ENCODE measurements around the gene ITPR2.
"Not testable (repeated sequence)": the region's sequence is repeated elsewhere in the genome, so short reads cannot be mapped to it uniquely, and the experiment has no call there.

ITPR2 gene

DNA sequence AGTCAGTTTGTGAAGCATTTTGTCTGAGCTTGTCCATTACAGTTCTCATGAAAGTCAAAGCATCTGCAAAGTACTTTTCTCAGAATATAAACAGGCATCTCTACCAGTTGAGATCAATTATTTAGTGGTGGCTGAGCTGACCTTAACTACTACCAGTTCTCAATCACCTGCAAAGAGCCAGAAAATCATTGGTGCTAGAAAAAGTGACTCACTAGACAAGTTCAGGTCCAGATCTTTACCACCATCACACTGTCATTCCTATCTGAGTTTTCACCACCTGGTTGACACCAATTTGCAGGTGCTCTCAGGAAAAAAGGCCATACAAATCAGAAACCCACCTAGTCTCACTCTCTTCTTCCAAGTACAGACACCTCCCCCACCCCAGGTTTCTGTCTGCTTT lies 33.3 kb downstream of the ITPR2 start:
- DNase-seq (ENCODE audit: insufficient read length, low spot score) (no peak), FAIRE-seq (peak; percentile 64)
- TF ChIP-seq POLR2A (IDR thresholded peaks at IDR 0.05; ENCODE audit: low read depth, low read length): no peak

GRCh38 chr12:26798640-26799039 lies 34.4 kb downstream of the ITPR2 start:
- TF ChIP-seq POLR2A (IDR thresholded peaks at IDR 0.05; ENCODE audit: low read depth, low read length): no peak
- DNase-seq (ENCODE audit: insufficient read length, low spot score): no peak
- no peak for FAIRE-seq

DNA sequence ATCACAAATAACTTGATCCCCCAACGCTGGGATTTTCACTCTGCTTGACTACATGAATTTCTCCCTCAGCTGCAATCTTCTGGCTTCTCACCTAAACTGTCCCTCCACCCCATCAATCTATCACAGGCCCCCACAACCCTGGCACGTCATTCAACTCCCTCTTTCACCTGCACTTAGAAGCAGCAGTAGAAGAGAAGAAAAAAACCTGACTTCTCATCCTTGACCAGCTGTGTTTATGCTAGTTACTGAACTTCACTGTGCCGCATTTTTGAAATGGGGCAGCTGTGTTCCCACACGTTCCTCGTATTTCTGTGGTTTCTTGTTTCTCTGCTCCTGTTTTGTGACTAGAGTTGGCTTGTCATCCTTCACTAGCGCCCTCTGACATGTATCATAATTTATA lies 35.0 kb downstream of the ITPR2 start:
- no peak for FAIRE-seq
- TF ChIP-seq POLR2A (IDR thresholded peaks at IDR 0.05; ENCODE audit: low read depth, low read length): no peak
- DNase-seq (ENCODE audit: insufficient read length, low spot score): no peak

DNA sequence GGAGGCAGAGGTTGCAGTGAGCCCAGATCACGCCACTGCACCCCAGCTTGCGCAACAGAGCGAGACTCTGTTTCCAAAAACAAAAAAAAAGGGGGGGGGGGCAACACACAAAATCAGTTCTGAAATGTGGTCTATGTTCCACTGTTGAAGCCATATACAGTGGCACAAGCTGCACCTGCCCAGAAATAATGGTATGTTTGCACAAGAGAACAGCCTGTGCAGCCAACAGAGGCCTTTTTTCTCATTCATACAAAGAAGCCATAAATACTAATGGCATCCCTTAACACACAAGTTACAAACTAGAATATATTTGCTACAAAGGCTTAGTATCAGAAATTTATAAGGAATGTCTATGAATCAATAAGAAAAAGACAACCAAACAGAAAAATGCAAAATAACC lies 37.1 kb downstream of the ITPR2 start:
- no peak for TF ChIP-seq POLR2A (IDR thresholded peaks at IDR 0.05; ENCODE audit: low read depth, low read length)
- DNase-seq (ENCODE audit: insufficient read length, low spot score): no peak
- FAIRE-seq: no peak

- no peak for TF ChIP-seq POLR2A (IDR thresholded peaks at IDR 0.05; ENCODE audit: low read depth, low read length)
- peak; percentile 77 for FAIRE-seq
- no peak for DNase-seq (ENCODE audit: insufficient read length, low spot score)
Measured at GRCh38 chr12:26791301-26791791, 41.6 kb downstream of the ITPR2 start.

DNA sequence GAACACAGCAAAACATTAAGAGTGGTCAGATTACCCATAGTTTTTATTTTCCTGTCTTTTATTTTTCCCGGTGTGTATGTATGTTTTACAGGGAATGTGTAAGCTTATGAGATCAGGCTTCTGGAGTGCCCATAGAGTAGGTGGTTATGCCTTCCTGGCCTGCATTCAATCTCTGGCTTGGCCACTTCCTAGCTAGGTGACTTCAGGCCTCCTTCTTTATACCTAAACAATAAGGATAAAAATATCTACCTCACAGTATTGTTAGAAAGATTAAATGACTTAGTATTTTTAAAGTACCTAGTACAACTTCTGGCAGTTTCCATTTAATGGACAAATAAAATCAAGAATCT lies 42.4 kb downstream of the ITPR2 start:
- FAIRE-seq (peak; percentile 36), DNase-seq (ENCODE audit: insufficient read length, low spot score) (no peak)
- TF ChIP-seq POLR2A (IDR thresholded peaks at IDR 0.05; ENCODE audit: low read depth, low read length): no peak

DNA sequence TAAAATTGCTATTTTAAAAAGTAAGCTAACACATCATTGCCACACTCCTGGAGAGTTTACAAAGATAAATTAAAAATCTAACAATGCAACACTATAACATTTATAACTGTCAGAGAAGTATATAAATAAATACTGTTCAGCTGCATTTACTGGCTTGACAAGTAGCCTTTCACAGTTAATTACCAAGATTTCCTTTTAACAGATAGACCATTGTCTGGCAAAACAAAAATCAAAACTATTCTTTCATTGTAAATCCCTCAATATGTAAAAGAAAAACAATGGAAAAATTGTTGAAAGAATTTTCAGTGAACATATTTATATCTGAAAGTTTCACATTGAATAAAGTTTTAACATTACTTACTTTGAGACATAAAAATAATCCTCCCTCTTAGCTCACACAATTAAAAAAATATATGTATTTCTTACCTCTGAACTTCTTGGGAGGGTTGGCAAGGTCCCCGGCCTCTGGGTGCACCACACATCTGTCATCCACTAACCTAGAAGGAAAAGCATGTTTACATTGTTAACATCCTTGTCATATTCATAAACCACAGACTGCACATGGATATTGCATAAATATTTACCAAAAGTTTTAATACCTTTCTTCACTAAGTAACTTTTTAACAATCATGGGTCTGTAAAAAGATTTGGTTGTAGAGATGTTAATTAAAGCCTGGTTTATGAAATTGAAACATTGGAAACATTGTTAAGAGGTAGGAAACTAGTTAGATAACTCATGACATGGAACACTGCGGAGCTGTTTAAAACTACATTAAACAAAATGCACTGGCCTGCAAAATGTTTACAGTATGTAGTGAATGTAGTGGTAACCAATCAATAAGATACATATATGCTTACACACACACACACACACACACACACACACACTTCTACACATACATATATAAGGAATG lies 43.0 kb downstream of the ITPR2 start:
- DNase-seq (ENCODE audit: insufficient read length, low spot score) (peak; percentile 15), FAIRE-seq (peak; percentile 84)
- no peak for TF ChIP-seq POLR2A (IDR thresholded peaks at IDR 0.05; ENCODE audit: low read depth, low read length)

GRCh38 chr12:26786865-26787514 lies 46.0 kb downstream of the ITPR2 start:
- DNase-seq (ENCODE audit: insufficient read length, low spot score) (peak; percentile 41), FAIRE-seq (peak; percentile 95)
- TF ChIP-seq POLR2A (IDR thresholded peaks at IDR 0.05; ENCODE audit: low read depth, low read length): no peak

DNA sequence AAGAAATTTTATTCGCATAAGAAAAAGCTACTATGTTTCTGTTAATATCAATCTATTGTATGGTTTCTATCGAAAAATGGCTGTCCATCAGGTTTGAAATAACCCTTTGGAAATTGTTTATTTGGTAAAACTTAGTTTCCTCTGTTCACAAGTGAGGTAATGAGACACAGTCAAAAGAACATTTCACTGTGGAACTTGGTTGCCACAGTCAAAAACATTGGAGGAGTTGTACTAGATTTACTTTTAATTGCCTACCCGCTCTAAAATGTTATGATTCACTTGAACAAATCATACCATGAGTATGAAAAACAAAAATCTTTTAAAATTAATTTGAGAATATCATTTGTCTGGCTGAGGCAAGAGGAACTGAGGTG lies 46.5 kb downstream of the ITPR2 start:
- FAIRE-seq (no peak), DNase-seq (ENCODE audit: insufficient read length, low spot score) (no peak)
- TF ChIP-seq POLR2A (IDR thresholded peaks at IDR 0.05; ENCODE audit: low read depth, low read length): no peak

DNA sequence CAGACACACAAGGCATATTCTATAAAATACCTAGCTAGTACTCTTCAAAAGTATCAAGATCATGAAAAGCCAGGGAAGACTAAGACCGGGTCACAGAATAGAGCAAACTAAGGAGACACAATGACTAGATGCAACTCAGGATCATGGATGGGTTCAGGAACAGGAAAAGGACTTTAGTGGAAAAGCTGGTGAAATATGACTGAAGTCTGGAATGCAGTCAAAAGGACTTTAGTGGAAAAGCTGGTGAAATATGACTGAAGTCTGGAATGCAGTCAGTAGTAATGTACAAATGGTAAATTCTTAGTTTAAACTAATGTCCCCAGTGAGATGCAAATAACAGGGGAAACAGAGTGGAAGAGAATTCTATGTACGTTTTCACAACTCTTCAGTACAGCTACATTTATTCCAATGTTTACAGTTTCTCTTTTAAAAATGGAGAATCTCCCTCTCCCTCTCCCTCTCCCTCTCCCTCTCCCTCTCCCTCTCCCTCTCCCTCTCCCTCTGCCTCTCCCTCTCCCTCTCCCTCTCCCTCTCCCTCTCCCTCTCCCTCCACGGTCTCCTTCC lies 49.1 kb downstream of the ITPR2 start:
- not testable (repeated sequence) for FAIRE-seq; DNase-seq (ENCODE audit: insufficient read length, low spot score)

DNA sequence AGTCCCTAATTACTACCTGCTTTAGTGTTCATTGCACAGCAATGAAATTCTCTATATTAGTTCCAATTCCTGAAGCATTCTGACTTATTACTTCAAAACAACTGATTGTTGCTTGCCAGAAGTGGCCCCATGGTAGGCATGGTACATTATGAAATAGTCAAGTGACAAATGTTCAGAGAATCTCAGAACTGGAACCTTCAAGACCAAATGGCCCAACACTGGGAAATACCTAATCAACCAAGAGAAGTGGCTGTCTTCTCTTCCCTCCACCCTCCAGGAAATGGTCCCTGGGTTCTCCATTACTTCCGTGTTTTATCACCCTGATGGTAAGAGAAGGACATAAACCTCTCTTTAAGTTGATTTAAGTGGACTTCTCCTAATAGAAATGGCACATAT lies 49.9 kb downstream of the ITPR2 start:
- no peak for FAIRE-seq
- TF ChIP-seq POLR2A (IDR thresholded peaks at IDR 0.05; ENCODE audit: low read depth, low read length): no peak
- no peak for DNase-seq (ENCODE audit: insufficient read length, low spot score)

DNA sequence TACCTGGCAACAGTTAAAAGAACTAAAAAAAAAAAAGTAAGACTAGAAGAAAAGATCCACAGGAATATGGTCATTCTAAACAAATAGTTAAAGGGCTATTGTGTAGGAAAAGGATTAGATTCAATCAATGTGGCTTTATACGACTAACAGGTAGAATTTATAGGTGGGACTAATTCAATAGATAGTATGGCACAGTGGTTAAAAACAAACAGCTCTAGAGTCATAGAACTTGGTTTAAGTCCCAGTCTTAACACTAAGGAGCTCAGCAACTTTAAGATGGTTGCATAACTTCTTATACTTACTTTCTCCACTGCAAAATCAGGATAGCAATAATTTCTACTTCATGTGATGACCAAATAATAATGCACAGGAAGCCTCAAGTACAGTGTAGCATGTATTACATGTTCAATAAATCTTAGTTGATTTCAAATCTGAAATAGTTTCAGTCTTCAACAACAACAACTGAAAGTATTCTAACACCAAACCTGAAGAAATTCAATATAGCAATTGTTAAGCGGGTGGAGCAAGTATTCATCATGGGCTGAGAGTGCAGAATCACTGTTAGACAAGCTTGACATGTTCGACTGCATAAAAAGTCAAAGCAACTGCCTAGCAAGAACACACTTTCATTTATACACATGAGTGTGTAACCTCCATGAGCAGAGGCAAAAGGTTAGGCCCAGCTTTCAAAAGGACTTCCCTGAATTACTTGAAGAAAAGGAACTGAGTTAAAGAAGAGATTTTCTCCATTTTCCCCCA lies 50.4 kb downstream of the ITPR2 start:
- DNase-seq (ENCODE audit: insufficient read length, low spot score): no peak
- no peak for FAIRE-seq
- TF ChIP-seq POLR2A (IDR thresholded peaks at IDR 0.05; ENCODE audit: low read depth, low read length): no peak

- not testable (repeated sequence) for DNase-seq (ENCODE audit: insufficient read length, low spot score); FAIRE-seq
Measured at GRCh38 chr12:26780656-26781055, 52.3 kb downstream of the ITPR2 start.

DNA sequence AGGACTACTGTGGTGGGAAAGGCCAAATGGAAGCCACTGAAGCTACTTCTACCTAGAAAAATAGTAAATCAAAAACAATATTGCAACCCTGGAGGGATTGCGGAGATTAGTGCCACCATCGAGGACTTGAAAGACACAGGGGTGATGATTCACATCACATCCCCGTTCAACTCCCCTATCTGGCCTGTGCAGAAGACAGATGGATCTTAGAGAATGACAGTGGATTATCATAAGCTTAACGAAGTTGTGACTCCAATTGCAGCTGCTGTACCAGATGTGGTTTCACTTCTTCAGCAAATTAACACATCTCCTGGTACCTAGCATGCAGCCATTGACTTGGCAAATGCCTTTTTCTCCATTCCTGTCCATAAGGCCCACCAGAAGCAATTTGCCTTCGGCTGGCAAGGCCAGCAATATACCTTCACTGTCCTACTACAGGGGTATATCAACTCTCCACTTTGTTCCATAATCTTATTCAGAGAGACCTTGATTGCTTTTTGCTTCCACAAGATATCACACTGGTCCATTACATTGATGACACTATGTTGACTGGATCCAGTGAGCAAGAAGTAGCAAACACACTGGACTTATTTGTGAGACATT lies 54.7 kb downstream of the ITPR2 start:
- DNase-seq (ENCODE audit: insufficient read length, low spot score); FAIRE-seq: not testable (repeated sequence)
